ENCODE results near the gene FYB2. TPM values are rescaled to one million over a fixed set of nuclear protein-coding genes. Genes with fewer than 3 reads are reported as not detected.

The FYB2 gene
- total RNA-seq, 1 experiment from 2014 or later, result not detected

DNA sequence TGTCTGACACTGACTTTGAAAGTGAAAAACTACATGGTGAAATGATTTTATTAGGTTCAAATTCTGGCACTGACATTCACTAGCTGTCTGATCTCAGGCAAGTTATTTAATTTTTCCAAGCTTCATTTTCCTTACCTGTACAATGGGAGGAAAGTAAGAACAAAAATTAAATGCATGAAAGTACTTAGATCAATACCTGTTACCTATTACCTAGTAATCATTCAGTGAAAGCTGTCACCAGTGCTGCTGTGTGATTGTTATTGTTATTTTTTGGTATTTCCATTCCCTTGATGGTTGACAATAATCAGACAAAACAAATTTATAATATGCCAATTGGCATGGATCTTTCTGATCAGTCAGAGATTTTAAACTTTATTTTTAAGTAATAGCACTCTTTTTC is 37.0 kb upstream of the FYB2 start:
- H3K9me2 ChIP-seq (ENCODE audit: insufficient read depth), result no peaks in the 10 kb centered on the region
- TF ChIP-seq RAD21 (IDR thresholded peaks at IDR 0.05; ENCODE audit: low read depth), result no peak
- no peak for TF ChIP-seq POLR2A (IDR thresholded peaks at IDR 0.05; ENCODE audit: borderline replicate concordance, extremely low read depth, insufficient read depth, insufficient read length)
- TF ChIP-seq ELF1 (IDR thresholded peaks at IDR 0.05; ENCODE audit: borderline replicate concordance, low read depth), result no peak
- no peak for TF ChIP-seq SRF (IDR thresholded peaks at IDR 0.05; ENCODE audit: low read depth)
- no peak for TF ChIP-seq EZH2 (IDR thresholded peaks at IDR 0.05)
- no peak overlapping the region for H2AFZ ChIP-seq (ENCODE audit: low read depth, low read length, poor library complexity, severe bottlenecking)
- ATAC-seq (no peak), DNase-seq (ENCODE audit: low read depth, low spot score) (no peak)
- CTCF ChIA-PET, result no interaction called here
- no peak overlapping the region for H3K27ac ChIP-seq (ENCODE audit: low read depth, low read length)
- no peak overlapping the region for H3K4me3 ChIP-seq (replicated peaks in 1 of 2; ENCODE audit: low read depth in 1 of 2, low read length in 2 of 2)
- peaks cover 30% of the 10 kb centered on the region for H3K27me3 ChIP-seq (ENCODE audit: insufficient read depth, low read length)
- intact Hi-C loops (cut with micrococcal nuclease), result no loop called here
- RAD21 ChIA-PET (ENCODE audit: low non-redundant PET in 1 of 2, low total read pairs in 2 of 2, uncharacterized antibody in 2 of 2, unreplicated experiment in 2 of 2), result no interaction called here
- no peaks in the 10 kb centered on the region for H4K20me1 ChIP-seq (ENCODE audit: insufficient read depth)
- H3K4me1 ChIP-seq (ENCODE audit: control insufficient read depth in 1 of 2, insufficient read depth in 2 of 2, low read length in 2 of 2), result no peaks in the 10 kb centered on the region
- POLR2A ChIA-PET, result no interaction called here
- H3K9ac ChIP-seq (ENCODE audit: low read length), result no peak overlapping the region
- no peaks in the 10 kb centered on the region for H3K79me2 ChIP-seq (ENCODE audit: insufficient read depth, low read length)
- H3K36me3 ChIP-seq (ENCODE audit: control insufficient read depth in 1 of 2, insufficient read depth in 2 of 2, low read length in 2 of 2), result no peaks in the 10 kb centered on the region
- H3K9me3 ChIP-seq (ENCODE audit: control insufficient read depth in 1 of 2, insufficient read depth in 1 of 2, low read depth in 1 of 2, low read length in 2 of 2), result no peaks in the 10 kb centered on the region
- no TSS peak for BruUV-seq (replicated peaks)
- H3K4me2 ChIP-seq (ENCODE audit: low read length), result no peak overlapping the region

DNA sequence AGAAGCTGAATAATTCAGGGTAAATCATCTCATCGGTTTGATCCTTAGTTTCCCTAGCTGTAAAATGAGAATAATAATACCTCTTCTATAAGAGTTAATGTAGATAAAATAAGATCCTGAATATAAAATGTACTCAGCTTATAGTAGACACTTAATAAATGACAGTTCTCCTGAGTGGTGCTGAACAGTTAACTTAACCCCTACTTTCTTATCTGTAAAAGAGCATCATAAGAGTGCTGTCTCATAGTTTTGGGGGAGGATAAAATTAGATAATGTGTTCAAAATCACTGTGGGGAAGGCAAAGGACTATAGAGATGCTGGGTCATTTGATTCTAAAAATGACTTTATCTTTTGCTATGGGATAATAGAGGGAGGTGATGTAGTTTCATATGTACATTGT is 36.0 kb upstream of the FYB2 start:
- no peaks in the 10 kb centered on the region for H3K4me1 ChIP-seq (ENCODE audit: control insufficient read depth in 1 of 2, insufficient read depth in 2 of 2, low read length in 2 of 2)
- no peaks in the 10 kb centered on the region for H3K36me3 ChIP-seq (ENCODE audit: control insufficient read depth in 1 of 2, insufficient read depth in 2 of 2, low read length in 2 of 2)
- H3K9me3 ChIP-seq (ENCODE audit: control insufficient read depth in 1 of 2, insufficient read depth in 1 of 2, low read depth in 1 of 2, low read length in 2 of 2), result no peaks in the 10 kb centered on the region
- intact Hi-C loops (cut with micrococcal nuclease), result no loop called here
- no peaks in the 10 kb centered on the region for H3K79me2 ChIP-seq (ENCODE audit: insufficient read depth, low read length)
- no peaks in the 10 kb centered on the region for H4K20me1 ChIP-seq (ENCODE audit: insufficient read depth)
- no TSS peak for BruUV-seq (replicated peaks)
- no peak for ATAC-seq
- no peak overlapping the region for H2AFZ ChIP-seq (ENCODE audit: low read depth, low read length, poor library complexity, severe bottlenecking)
- H3K9me2 ChIP-seq (ENCODE audit: insufficient read depth), result no peaks in the 10 kb centered on the region
- no peak overlapping the region for H3K27ac ChIP-seq (ENCODE audit: low read depth, low read length)
- ChIA-PET CTCF (no interaction called here), POLR2A (no interaction called here), RAD21 (ENCODE audit: low non-redundant PET in 1 of 2, low total read pairs in 2 of 2, uncharacterized antibody in 2 of 2, unreplicated experiment in 2 of 2) (no interaction called here)
- no peak for DNase-seq (ENCODE audit: low read depth, low spot score)
- no peak overlapping the region for H3K9ac ChIP-seq (ENCODE audit: low read length)
- TF ChIP-seq CTCF (IDR thresholded peaks at IDR 0.05 in 2 of 3, conservative IDR thresholded peaks at IDR 0.05 in 1 of 3; ENCODE audit: borderline replicate concordance in 1 of 3, insufficient read depth in 1 of 3, low read depth in 2 of 3, low read length in 2 of 3) (no peak), YY1 (IDR thresholded peaks at IDR 0.05; ENCODE audit: extremely low read depth, insufficient replicate concordance, low read depth, low read length) (no peak), CEBPB (IDR thresholded peaks at IDR 0.05; ENCODE audit: low read depth) (no peak), EGR1 (IDR thresholded peaks at IDR 0.05; ENCODE audit: low read depth) (no peak), POLR2A (IDR thresholded peaks at IDR 0.05; ENCODE audit: borderline replicate concordance, extremely low read depth, insufficient read depth, insufficient read length) (no peak), POLR2AphosphoS5 (IDR thresholded peaks at IDR 0.05; ENCODE audit: low read depth, low read length) (no peak), EZH2 (IDR thresholded peaks at IDR 0.05) (no peak), SP1 (IDR thresholded peaks at IDR 0.05; ENCODE audit: low read depth) (no peak), ZNF274 (IDR thresholded peaks at IDR 0.05; ENCODE audit: low read depth, low read length) (no peak), ZBTB33 (IDR thresholded peaks at IDR 0.05; ENCODE audit: extremely low read depth, insufficient replicate concordance, low read length) (no peak), ELF1 (IDR thresholded peaks at IDR 0.05; ENCODE audit: borderline replicate concordance, low read depth) (no peak)
- TF ChIP-seq, protein P1, sequence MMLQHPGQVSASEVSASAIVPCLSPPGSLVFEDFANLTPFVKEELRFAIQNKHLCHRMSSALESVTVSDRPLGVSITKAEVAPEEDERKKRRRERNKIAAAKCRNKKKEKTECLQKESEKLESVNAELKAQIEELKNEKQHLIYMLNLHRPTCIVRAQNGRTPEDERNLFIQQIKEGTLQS (IDR thresholded peaks at IDR 0.05), result no peak
- H3K27me3 ChIP-seq (ENCODE audit: insufficient read depth, low read length), result peaks cover 26% of the 10 kb centered on the region
- H3K4me2 ChIP-seq (ENCODE audit: low read length), result no peak overlapping the region
- H3K4me3 ChIP-seq (replicated peaks in 1 of 2; ENCODE audit: low read depth in 1 of 2, low read length in 2 of 2), result no peak overlapping the region
